Stimulated activated CD4-positive, alpha-beta T cell treated with anti-CD3 and anti-CD28 coated beads, TNF-alpha, amount 100 ng/mL, for 48 hours (primary cell): ENCODE measurements around the gene FBLN5.

Experiments
- DNase-seq, 3 donors: peaks; one replicate each; pipeline ENCODE4 v3.0.0-alpha.2; 2020; ENCODE audit warnings: low read depth in 3 of 3

FBLN5 gene

GRCh38 chr14:91831337-91831736 lies 116.2 kb downstream of the FBLN5 start:
- no peak for DNase-seq

GRCh38 chr14:91830777-91831176 lies 116.7 kb downstream of the FBLN5 start:
- no peak for DNase-seq

GRCh38 chr14:91829511-91829910 lies 118.0 kb downstream of the FBLN5 start:
- DNase-seq = no peak

GRCh38 chr14:91827746-91828145 lies 119.7 kb downstream of the FBLN5 start:
- no peak for DNase-seq
